Endothelial cell of umbilical vein (primary cell): ENCODE measurements around the gene C11orf58. TPM values are rescaled to one million over a fixed set of nuclear protein-coding genes. Genes with fewer than 3 reads are reported as not detected.

Experiments
- BruUV-seq: library from RNA; stranded (reverse); fragments of 400-500 nt; replicated peaks from 2 replicates; lab custom pipeline; 2021; lab: Mats Ljungman, UMichigan
- CTCF ChIA-PET: fragments of 300-600, 350-600 bp; sonication (Branson Sonifier 250); formaldehyde crosslinking; loops from one replicate; lab custom pipeline; 2021; ENCODE audit warnings: antibody characterized with exemption, inconsistent platforms; lab: Charles Lee
- POLR2A ChIA-PET: fragments of 300-600, 350-600 bp; sonication (Branson Sonifier 250); formaldehyde crosslinking; loops from one replicate; lab custom pipeline; 2021; ENCODE audit warnings: antibody characterized with exemption, inconsistent platforms; lab: Charles Lee
- DNase-seq: peaks from one replicate; pipeline ENCODE4 v3.0.0-alpha.2; 2011; ENCODE audit warnings: low read depth, low spot score
- FAIRE-seq: peaks from 2 replicates; lab custom pipeline; 2011; peaks lifted over from hg19 to GRCh38; lab: Jason Lieb, UNC
- H2AFZ ChIP-seq: 2 replicates; pipeline ENCODE4 v1.6.0; 2012; ENCODE audit warnings: low read depth, low read length, control low read depth, inconsistent platforms
- H3K27ac ChIP-seq: 2 replicates; pipeline ENCODE4 v1.5.1; 2011; ENCODE audit warnings: low read depth, mild to moderate bottlenecking, control low read depth, low read length, moderate library complexity; ENCODE audit not compliant: insufficient read depth
- H3K27me3 ChIP-seq, 2 experiments: 2 replicates each; pipeline versions ENCODE4 v1.6.0 to v1.6.1; 2011; ENCODE audit warnings: low read length in 2 of 2, mixed read lengths in 1 of 2; ENCODE audit not compliant: control insufficient read depth in 2 of 2, insufficient read depth in 2 of 2
- H3K36me3 ChIP-seq, 2 experiments: 2 replicates in 1 of 2; 3 replicates in 1 of 2; pipeline ENCODE4 v1.5.1; 2011; ENCODE audit warnings: low read length in 2 of 2, mild to moderate bottlenecking in 1 of 2, moderate library complexity in 1 of 2; ENCODE audit not compliant: control insufficient read depth in 2 of 2, insufficient read depth in 2 of 2; ENCODE audit errors: extremely low read depth in 1 of 2
- H3K4me1 ChIP-seq: 3 replicates; pipeline ENCODE4 v1.5.1; 2011; ENCODE audit warnings: mild to moderate bottlenecking, low read length; ENCODE audit not compliant: control insufficient read depth, insufficient read depth; ENCODE audit errors: extremely low read depth
- H3K4me2 ChIP-seq: 2 replicates; pipeline ENCODE4 v1.6.1; 2011; ENCODE audit warnings: low read length, control low read depth, mixed read lengths; ENCODE audit not compliant: insufficient read depth
- H3K4me3 ChIP-seq, 3 experiments: fragments of 200-600 bp in 1 of 3; sonication (generic), shearing (Covaris generic) in 1 of 3; replicated peaks in 1 of 3; 2 replicates each; pipeline ENCODE4 v1.5.1; 2011 to 2016; ENCODE audit warnings: control low read depth in 3 of 3, low read length in 3 of 3, mild to moderate bottlenecking in 2 of 3, inconsistent platforms in 1 of 3, low read depth in 1 of 3, moderate library complexity in 1 of 3; ENCODE audit not compliant: insufficient read depth in 1 of 3
- H3K79me2 ChIP-seq: 2 replicates; pipeline ENCODE4 v1.6.0; 2012; ENCODE audit warnings: low read length, inconsistent platforms; ENCODE audit not compliant: control insufficient read depth, insufficient read depth
- H3K9ac ChIP-seq: replicated peaks from 2 replicates; pipeline ENCODE3; 2011; ENCODE audit warnings: low read length, control low read depth; ENCODE audit not compliant: insufficient read depth; ENCODE audit errors: extremely low read depth
- H3K9me1 ChIP-seq: replicated peaks from 3 replicates; pipeline ENCODE4 v1.6.0; 2011; ENCODE audit warnings: mild to moderate bottlenecking, low read length; ENCODE audit not compliant: control insufficient read depth, insufficient read depth; ENCODE audit errors: extremely low read depth
- H3K9me3 ChIP-seq: replicated peaks from 2 replicates; pipeline ENCODE4 v1.5.1; 2012; ENCODE audit warnings: low read length, inconsistent platforms; ENCODE audit not compliant: control insufficient read depth, insufficient read depth
- H4K20me1 ChIP-seq: replicated peaks from 2 replicates; pipeline ENCODE3; 2011; ENCODE audit warnings: mild to moderate bottlenecking, low read length; ENCODE audit not compliant: control insufficient read depth, insufficient read depth; ENCODE audit errors: extremely low read depth
- CTCF ChIP-seq, 2 donors: IDR thresholded peaks; 1 replicate in 1 of 2; 2 replicates in 1 of 2; pipeline ENCODE4 v1.5.1; 2011; ENCODE audit warnings: low read length in 2 of 2, mild to moderate bottlenecking in 2 of 2, moderate library complexity in 2 of 2, control low read depth in 1 of 2, inconsistent platforms in 1 of 2, low read depth in 1 of 2; ENCODE audit not compliant: insufficient read depth in 1 of 2; ENCODE audit errors: extremely low read depth in 1 of 2
- EZH2 ChIP-seq: IDR thresholded peaks from 2 replicates; pipeline ENCODE4 v1.6.1; 2012; ENCODE audit warnings: borderline replicate concordance, low read depth, mild to moderate bottlenecking, moderate library complexity, low read length, inconsistent platforms; ENCODE audit not compliant: severe bottlenecking
- FOS ChIP-seq: IDR thresholded peaks from 2 replicates; pipeline ENCODE4 v1.6.1; 2011; ENCODE audit warnings: mild to moderate bottlenecking, low read length, moderate library complexity, borderline replicate concordance; ENCODE audit not compliant: insufficient read depth
- GATA2 ChIP-seq: IDR thresholded peaks from 2 replicates; pipeline ENCODE4 v1.7.0; 2011; ENCODE audit warnings: low read depth, mild to moderate bottlenecking, moderate library complexity, mixed read lengths, low read length; ENCODE audit not compliant: insufficient read length, insufficient read depth
- JUN ChIP-seq: IDR thresholded peaks from 2 replicates; pipeline ENCODE4 v1.6.1; 2011; ENCODE audit warnings: borderline replicate concordance, low read depth; ENCODE audit not compliant: insufficient read length, insufficient read depth
- MYC ChIP-seq: IDR thresholded peaks from one replicate; pipeline ENCODE4 v1.6.1; 2011; ENCODE audit warnings: mild to moderate bottlenecking, low read depth, low read length
- POLR2A ChIP-seq: IDR thresholded peaks from 2 replicates; pipeline ENCODE4 v1.6.1; 2012; ENCODE audit warnings: low read depth, mild to moderate bottlenecking, control low read depth, low read length
- POLR2AphosphoS5 ChIP-seq: IDR thresholded peaks from 2 replicates; pipeline ENCODE4 v1.6.1; 2012; ENCODE audit warnings: low read depth, mild to moderate bottlenecking, control low read depth, low read length, moderate library complexity; ENCODE audit not compliant: insufficient read depth
- dilution Hi-C: fragments of 300-500 bp; cut with MboI; formaldehyde crosslinking; loops from one replicate; pipeline ENCODE4 v1.15.0; 2019; ENCODE audit warnings: low sequenced_read_pairs; ENCODE audit not compliant: extremely low pct_ligation_motif_present
- intact Hi-C: fragments of 100-400 bp; cut with micrococcal nuclease; formaldehyde crosslinking; loops from one replicate; pipeline ENCODE4 v1.10.0; 2022
- polyA plus RNA-seq, 4 experiments: library from polyadenylated mRNA; depleted of rRNA in 3 of 4; stranded (reverse) in 3 of 4; unstranded in 1 of 4; fragments of >200 nt; gene quantifications; 2 replicates each; pipeline versions ENCODE4 v1.2.1 to v1.2.3, GENCODE V29; 2011 to 2012; ENCODE audit warnings: missing spikeins in 1 of 4
- total RNA-seq: library from RNA; stranded (reverse); gene quantifications from 2 replicates; pipeline ENCODE4 v1.2.3, GENCODE V29; 2021
- TF ChIP-seq, protein P1 (sequence below): IDR thresholded peaks from 2 replicates; pipeline ENCODE4 v1.6.1; 2011; ENCODE audit not compliant: insufficient read depth, insufficient read length

Gene C11orf58
- total and polyA plus RNA-seq, 2 donors (not counting 3 experiments of a cell fraction or from before 2014, with no cell fraction given): 88.4 to 150 TPM

GRCh38 chr11:16763746-16764145 is 25.3 kb downstream of the C11orf58 start:
- Histone ChIP-seq H3K36me3 (no peaks in the 10 kb centered on the region), H3K4me2 (no peak overlapping the region), H3K9me3 (no peaks in the 10 kb centered on the region), H3K9me1 (no peaks in the 10 kb centered on the region), H3K4me1 (peaks cover 14% of the 10 kb centered on the region), H3K27me3 (peaks cover 7% of the 10 kb centered on the region in 2 experiments), H3K79me2 (no peaks in the 10 kb centered on the region), H3K27ac (no peak overlapping the region), H3K9ac (no peak overlapping the region), H2AFZ (no peak overlapping the region), H3K4me3 (no peak overlapping the region), H4K20me1 (no peaks in the 10 kb centered on the region)
- dilution Hi-C loops: no loop called here
- CTCF ChIA-PET: no interaction called here
- TF ChIP-seq FOS: no peak
- no peak for TF ChIP-seq JUN
- TF ChIP-seq, protein P1, sequence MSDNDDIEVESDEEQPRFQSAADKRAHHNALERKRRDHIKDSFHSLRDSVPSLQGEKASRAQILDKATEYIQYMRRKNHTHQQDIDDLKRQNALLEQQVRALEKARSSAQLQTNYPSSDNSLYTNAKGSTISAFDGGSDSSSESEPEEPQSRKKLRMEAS: no peak
- TF ChIP-seq EZH2: no peak
- no peak for TF ChIP-seq POLR2AphosphoS5
- no peak for TF ChIP-seq POLR2A
- TF ChIP-seq CTCF (IDR thresholded peaks at IDR 0.05; ENCODE audit: extremely low read depth in 1 of 2, insufficient read depth in 1 of 2, low read depth in 1 of 2, low read length in 2 of 2): no peak
- no peak for TF ChIP-seq MYC
- no peak for TF ChIP-seq GATA2
- DNase-seq: no peak
- POLR2A ChIA-PET: no interaction called here
- no TSS peak for BruUV-seq
- FAIRE-seq: no peak
- intact Hi-C loops: no loop called here
